Keratinocyte (primary cell): ENCODE measurements around the gene MADCAM1.
A peak's percentile ranks its signal among the peaks of the same experiment; 100 is the strongest.

Experiments
- CTCF ChIP-seq, 3 experiments: IDR thresholded peaks in 1 of 3; conservative IDR thresholded peaks in 1 of 3; optimal IDR thresholded peaks in 1 of 3; 2 replicates in 2 of 3; 3 replicates in 1 of 3; pipeline versions ENCODE3 to v1.5.1; 2011; ENCODE audit warnings: low read length in 3 of 3, mild to moderate bottlenecking in 3 of 3, moderate library complexity in 2 of 3, control low read depth in 1 of 3, inconsistent platforms in 1 of 3; ENCODE audit not compliant: insufficient read depth in 2 of 3; ENCODE audit errors: extremely low read depth in 1 of 3
- EZH2 ChIP-seq: IDR thresholded peaks from one replicate; pipeline ENCODE4 v1.6.1; 2012; ENCODE audit warnings: inconsistent platforms, mild to moderate bottlenecking, low read length, moderate library complexity

DNA sequence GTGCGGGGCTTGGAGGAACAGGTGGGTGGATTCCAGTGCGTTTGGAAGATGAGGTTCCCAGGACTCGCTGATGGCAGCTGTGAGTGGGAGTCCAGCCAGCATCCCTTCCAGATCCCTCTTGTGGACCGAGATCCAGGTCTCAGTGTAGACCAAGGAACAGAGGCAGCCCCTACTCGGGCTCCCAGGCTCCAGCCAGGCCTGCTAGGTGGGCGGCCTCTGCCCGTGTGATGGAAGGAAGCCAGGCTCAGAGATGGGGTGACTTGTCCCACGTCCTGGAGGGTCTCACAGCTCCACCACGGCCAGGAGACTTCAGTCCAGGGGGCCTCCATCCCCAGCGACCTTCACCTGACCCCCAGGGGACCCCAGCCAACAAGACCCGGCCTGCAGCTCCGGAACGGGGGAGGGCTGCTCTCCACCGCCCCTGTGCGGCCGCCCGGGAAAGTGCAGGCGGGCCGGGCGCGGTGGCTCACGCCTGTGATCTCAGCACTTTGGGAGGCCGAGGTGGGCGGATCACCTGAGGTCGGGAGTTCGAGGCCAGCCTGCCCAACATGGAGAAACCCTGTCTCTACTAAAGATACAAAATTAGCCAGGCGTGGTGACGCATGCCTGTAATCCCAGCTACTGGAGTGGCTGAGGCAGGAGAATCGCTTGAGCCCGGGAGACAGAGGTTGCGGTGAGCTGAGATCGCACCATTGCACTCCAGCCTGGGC, 729 bp upstream of the MADCAM1 start:
- peak; percentile 55 to 88 (median 61) for TF ChIP-seq CTCF (optimal IDR thresholded peaks at IDR 0.05 in 1 of 3, IDR thresholded peaks at IDR 0.05 in 1 of 3, conservative IDR thresholded peaks at IDR 0.05 in 1 of 3; ENCODE audit: extremely low read depth in 1 of 3, insufficient read depth in 2 of 3, low read length in 3 of 3)
- TF ChIP-seq EZH2 = no peak
